GM21723 (cell line): Measurements from ENCODE around the gene TMEM150C.

ENCODE experiments used
- ATAC-seq: cut with Tn5 transposase; IDR thresholded peaks from one replicate; pipeline ENCODE4 v1.9.1; 2021; ENCODE audit warnings: mild to moderate bottlenecking, moderate library complexity; ENCODE audit not compliant: unreplicated experiment

The TMEM150C gene

DNA sequence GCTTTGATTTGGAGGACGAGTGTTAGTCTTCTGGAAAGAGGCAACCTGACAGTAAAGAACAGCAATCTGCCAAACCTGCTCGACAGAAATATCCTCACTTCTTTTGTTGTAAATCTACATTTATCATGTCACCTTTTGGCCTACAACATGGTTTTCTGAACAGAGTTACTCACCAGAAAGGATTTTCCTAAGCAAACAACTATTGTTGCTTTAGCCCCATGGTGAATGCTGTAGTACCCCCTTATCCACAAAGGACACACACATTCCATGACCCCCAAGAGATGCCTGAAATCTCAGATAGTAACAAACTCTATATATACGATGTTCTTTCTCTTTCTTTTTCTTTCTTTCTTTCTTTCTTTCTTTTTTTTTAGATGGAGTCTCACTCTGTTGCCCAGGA, 42.7 kb downstream of the TMEM150C start:
- ATAC-seq = no peak

DNA sequence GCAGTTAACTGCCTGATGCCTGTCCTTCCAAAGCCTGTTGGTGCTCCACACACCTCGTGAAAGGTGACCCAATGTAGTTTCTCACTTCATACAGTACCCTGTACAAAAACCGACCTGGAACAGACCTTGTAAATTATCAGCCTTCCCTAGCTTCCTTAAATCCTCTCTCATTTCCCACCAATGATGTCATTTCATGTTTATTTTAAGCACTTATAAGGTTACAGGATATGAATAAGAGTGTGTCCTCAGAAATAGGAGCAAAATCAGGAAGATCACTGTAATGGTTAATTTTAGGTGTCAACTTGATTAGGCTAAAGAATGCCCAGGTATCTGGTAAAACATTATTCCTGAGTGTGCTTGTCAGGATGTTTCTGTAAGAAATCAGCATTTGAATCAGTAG, 44.7 kb downstream of the TMEM150C start:
- no peak for ATAC-seq

DNA sequence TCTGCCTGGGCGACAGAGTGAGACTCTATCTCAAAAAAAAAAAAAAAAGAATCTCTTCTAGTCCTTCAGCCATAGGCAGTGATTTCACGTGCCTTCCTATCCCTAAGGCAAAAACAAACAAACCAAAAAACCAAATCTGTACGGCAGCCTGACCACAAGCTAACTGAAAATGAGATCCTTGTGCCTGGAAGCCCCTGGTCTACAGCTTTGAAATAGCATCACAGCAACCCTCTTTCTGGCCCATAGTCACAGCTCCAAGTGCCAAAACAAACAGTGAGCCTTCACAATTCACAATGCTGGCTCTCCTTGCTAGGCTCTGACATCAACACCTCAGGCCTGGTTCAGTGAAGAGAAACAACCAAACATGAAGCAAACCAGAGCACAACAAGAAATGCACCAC, 46.1 kb downstream of the TMEM150C start:
- no peak for ATAC-seq

DNA sequence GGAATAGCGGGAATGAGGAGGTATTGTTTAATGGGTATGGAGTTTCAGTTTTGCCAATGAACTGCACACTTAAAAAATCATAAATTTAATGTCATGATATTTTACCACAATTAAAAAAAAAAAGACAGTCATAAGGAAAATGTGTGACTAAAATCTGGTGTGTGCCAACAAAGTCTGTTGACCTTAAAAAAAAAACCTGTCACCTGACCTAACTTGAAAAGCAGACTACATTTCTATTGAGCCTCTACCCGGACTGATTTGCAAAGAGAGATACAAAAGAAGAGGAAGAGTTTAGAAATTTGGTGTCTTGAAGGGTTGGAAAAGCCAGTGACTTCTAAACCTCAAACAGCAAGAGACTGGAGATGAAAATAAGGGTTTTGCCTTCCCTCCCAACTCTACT, 48.4 kb downstream of the TMEM150C start:
- ATAC-seq = no peak

DNA sequence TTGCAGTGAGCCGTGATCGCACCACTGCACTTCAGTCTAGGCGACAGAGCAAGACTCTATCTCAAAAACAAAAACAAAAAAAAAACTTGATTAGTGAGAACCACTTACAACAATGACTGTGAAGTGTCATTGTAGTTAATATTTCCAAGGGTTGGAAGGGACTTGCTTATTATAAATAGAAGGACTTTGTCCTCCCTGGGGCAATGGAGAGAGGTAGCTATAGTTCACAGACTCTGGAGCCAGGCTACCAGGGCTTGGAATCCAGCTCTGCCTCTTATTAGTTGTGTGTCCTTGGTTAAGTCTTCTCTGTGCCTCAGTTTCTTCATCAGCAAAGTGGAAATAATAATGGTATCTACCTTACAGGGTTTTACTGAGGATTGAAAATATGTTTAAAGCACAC, 51.6 kb downstream of the TMEM150C start:
- no peak for ATAC-seq

DNA sequence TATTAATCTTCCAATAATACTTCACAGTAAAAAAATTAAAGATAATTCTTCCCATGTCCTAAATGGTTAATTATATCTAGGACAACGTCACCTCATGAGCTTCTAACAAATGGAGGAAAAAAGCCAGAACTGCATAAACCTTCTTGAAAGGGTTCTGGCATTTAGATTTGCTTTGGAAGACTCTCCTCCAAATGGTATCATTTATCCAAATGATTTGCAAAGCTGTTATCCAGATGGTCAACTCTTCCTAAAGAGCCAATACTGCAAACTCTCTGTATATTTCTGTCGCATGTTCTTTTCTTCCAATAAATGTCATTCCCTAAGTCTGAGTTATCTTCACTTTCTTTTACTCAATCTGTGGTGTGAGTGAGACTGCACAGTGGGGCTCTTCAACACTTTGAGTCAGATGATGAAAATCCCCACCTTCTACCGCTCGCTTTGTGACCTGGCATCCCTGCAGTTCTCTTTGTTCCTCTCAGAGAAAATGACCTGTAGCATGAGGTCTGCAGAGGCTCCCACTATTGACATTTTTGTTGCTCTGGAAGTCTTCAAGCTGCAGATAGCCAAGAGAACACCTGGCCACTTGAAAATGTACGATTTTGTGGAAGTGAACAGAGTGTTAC, 52.9 kb downstream of the TMEM150C start:
- ATAC-seq = no peak

DNA sequence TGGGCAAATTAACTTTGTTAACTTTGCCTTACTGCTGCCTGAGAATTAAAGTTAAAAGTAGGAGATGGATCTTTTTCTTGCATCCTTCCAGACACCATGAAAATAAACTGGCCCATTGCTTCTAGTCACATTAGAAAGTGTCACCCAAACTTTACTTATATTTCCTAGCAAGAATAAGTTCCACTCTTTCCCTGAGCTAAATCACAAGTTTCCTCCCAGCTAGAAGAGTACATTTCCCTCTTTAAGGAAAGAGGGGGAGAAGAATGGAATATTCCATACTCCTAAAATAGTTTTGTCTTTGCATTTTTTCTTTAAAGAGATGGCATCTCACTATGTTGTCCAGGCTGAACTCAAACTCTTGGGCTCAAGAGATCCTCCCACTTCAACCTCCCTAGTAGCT, 53.8 kb downstream of the TMEM150C start:
- ATAC-seq = no peak

DNA sequence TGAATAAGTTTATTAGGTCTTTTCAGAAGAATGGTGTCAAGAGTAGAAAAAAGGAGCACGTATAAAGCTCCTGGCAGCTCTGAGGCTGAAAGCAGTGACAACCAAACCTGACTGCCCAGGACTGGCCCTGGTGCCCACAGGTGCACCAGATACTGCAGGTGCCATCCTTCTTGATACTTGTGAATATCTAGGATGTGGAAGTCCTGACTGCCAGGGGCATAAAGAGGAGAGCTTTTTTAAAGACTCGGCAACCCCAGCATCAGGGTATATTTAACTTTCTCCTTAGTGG, 60.7 kb downstream of the TMEM150C start:
- no peak for ATAC-seq

DNA sequence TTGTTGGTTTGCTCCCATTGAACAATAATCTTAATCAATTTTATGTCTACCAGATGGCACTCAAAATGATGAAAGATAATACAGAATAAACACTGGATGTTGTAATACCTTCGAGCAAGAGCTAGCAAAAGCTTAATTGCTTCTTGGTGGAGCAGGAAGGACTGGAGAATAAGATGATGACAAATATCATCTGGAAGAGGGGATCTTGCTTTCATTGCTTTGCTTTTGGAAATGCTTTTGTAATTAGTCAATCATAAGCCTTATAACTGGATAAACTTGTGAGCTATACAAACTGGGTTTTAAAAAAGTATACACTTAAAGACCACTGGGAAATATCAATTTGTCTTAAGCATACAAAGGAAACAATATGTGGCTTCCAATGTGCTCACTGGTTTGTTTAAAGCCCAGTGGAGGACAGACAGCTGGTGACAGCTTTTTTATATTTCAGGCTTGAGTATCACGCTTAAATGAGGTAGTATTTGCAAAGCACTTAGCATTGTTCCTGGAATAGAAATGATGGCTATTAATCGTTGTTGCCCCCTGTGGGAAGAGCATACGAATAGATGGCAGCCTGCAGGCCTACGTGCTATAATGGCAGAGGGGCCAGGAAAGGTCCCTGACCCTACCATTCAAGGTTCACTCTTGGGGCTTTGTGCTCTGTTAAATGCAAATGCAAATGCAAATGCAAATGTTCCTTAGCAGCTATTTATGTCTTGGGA, 61.2 kb downstream of the TMEM150C start:
- no peak for ATAC-seq

DNA sequence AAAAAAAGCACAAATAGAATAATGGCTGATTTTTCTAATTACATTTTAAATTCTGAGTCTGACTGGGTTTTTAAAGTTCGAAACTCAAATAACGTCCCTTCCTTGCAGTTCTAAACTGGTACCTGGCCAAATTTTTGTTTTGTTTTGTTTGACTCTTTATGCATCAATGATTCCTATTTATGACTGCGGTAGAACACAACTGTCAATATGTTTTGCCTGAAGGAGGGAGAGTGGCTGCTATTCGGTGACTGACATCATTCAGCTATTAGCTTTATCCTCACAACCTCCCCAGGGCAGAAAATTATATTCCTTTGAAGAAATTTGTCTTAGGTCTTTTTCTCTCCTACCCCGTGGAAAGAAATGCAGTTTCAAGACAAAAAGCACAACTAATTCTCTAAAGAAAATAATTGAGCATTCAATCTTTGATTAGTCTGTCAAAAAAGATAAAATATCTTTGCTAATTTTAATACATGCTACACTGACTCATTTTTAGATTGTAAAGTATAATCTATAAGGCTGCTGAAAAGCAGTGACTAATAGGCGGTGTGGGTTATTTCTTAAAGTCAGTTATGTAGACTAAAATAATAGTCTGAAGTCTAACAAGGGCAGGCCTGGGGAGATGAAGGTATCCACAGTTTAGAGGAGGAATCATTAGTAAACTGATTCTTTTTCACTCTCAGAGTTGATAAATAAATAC, 61.9 kb downstream of the TMEM150C start:
- ATAC-seq = no peak

DNA sequence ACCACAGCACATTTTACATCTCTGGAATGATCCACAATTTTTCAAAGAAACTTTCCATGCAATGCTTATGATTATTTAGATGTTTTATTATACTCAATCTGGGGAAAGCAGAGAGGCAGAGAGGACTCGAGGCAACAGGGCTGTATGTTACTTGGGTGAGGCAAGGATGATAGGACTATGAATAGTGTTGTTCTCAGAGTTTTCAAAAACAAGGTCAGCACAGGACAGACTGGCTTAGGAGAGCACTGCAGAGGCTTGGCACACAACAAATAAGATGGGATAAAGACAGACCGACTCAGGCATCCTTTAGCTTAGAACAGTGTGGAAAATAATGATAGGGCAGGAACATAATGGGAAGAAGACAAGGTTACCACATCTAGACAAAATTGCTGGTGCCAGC, 65.4 kb downstream of the TMEM150C start:
- ATAC-seq = no peak

DNA sequence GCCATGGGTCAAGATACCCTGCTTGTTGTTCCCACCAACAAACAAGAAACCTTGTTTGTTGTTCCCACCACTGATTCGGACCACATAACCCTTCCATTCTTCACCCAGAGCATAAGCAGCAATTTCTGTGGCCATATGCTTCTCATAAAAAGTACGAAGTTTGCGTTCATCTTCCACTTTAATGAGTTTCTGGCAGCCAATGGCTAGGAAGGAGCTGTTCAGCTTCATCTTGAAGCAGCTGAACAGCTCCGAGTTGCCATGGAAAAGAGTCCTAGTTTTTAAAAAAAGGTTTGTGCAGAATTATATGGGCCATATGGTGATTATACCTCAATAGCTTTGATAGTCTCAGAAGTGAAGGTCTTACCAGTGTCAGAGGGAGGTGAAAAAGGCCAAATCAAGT, 66.1 kb downstream of the TMEM150C start:
- no peak for ATAC-seq

DNA sequence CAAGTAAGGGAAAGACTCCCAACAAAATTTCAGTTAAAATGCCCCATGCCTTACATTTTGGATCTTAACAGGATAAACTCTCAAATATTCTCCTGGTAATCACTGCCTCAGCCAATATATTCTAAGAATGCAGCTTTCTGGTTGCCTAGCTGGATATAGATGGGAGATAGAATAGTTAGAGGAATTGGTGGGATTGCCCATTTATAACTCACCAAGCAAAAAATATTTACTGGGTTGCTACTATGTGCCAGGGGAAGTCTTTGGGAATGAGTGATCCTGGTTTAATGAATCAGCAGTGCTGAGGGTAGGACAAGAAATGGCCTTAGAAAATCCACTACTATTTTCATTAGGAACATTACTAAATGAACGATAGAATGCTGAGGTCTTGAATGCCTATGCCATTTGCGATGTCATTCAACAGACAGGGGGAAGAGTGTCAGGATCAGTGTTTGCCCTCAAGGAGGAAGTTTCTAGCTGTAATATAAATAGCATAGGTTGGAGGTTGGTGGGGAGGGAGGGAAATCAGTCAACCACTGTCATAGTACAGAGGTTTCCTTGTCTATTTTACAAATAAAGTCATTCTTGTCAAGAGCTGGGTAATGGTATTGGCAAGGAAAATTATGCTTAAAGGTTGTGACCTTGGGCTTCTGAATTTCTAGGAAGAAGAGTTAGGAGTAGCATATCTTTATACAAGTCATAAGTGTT, 67.9 kb downstream of the TMEM150C start:
- no peak for ATAC-seq

DNA sequence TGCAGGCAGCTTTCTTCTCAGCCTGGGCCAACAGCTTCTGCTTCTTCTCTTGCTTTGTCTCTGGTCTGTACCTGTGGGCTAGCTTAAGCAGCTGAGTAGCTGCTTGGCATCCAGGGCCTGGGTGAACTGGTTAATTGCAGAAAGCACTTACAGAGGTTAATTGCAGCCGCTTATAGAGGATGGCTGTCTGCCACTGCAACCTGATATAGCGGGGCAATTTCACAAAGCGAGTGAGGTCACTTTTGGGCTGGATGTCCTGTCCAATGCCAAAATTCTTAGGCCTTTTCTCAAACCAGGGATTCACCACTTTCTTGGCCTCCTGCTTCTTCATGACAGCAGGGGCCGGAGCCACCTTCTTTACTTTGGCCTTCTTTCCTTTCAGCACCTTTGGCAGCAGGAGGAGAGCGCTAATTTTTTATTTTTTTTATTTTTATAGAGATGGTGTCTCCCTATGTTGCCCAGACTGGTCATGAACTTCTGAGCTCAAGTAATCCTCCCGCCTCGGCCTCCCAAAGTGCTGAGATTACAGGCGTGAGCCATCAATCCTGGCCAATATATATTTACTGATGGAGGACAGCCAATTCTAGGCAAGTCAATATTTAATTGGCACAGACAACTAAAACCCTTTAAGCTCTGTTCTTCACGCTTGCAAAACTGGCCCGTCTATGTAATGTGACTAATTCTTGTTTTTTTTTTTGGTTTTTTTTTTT, 70.4 kb downstream of the TMEM150C start:
- no peak for ATAC-seq

DNA sequence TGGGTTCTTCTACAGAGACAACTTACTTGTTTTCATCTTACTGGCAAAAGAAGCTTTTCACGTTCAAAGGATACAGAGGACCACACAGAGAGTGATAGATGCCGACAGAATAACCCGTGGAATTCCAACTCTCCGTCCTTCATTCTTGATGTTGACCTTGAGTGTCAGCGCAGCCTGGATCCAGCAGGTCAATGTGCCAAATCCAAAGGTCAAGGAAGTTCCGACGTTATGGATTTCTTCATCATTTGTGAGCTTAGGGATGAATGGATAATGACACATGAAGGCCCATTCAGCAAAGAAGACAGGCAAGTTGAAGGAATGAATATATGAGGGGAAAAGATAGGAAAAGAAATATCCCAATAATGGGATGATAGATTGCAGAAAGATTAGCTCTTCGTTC, 71.8 kb downstream of the TMEM150C start:
- ATAC-seq = no peak

DNA sequence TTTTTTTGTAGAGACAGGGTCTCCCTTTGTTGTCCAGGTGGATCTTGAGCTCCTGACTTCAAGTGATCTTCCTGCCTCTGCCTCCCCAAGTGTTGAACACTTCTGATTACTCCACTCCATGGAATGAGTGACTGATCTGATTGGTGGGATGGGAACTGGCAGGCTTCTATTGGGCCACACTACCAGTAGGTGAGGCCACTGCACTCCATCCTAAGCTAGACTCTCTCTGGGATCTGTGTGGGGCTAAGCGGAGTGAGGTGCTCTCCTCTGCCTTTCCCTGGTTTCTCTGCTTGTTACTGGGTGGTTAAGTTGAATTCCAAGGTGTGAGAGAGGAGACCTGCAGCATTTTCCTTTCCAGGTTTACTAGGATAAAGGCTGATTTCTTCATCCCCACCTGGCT, 72.7 kb downstream of the TMEM150C start:
- no peak for ATAC-seq

DNA sequence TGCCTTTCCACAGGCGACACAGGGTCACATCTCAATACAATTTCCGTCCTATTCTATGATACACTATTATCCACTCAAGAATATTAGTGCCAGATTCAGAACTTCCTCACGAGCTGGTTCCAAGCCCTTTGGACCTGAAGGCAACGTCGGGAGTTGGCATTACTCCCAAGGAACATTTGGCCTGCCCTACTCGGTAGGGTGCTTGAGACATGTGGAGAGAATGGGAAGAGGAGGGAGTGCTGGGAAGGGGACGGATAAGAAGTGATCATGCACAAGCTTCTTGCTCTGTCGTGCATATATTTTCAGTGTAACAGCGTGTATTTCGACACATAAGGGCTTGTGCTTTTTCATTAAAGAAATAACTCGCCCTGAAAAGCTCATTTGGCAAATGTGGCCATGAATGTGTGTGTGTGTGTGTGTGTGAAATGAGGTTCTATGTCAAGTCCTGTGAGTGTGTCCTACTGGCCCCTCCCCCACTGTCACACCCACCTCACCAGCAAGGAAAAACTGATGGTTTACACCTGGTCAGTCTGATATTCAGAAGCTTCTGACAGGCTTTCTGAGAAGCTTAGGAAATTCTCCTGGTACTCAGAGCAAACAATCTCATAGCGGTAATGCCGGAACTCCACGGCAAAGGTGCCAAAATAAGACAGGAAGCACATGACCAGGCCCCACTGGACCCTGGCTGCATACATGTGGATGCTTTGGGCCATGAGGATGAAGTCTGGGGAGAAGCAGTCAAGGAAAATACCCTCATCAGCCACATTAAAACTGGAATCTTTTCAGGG, 76.6 kb downstream of the TMEM150C start:
- no peak for ATAC-seq

DNA sequence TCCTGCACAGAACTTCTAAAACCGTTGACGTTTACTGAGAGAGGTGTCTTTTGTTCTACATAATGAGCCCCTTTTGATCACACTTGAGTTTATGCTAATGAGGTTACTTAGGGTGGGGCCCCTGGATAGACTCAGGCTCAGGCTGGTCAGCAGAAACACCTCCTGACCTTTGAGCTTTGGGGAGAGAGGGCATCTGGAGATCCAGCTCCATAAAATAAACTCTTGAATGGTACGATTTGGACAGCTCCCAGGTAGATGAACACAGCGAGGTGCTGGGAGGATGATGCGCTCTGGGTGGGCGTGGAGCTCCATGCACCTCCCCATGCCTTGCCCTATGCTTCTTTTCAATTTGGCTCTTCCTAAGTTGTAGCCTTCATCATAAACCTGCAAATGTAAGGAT, 79.4 kb downstream of the TMEM150C start:
- no peak for ATAC-seq

DNA sequence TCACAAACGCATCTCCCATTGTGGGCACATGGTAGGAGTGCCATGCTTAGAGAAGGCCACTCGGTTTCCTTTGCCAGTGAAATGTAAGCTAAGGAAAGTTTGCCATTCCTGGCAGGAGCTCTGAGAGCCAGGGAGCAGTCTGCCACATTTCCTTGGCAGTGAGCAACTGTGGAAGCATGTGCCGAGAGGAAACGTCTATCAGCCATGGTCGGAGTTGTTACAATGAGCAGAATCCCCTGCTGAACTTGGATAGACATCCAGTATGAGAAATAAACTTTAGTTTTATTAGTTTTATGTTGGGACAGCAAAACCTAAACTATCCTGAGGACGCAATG, 80.3 kb downstream of the TMEM150C start:
- no peak for ATAC-seq

DNA sequence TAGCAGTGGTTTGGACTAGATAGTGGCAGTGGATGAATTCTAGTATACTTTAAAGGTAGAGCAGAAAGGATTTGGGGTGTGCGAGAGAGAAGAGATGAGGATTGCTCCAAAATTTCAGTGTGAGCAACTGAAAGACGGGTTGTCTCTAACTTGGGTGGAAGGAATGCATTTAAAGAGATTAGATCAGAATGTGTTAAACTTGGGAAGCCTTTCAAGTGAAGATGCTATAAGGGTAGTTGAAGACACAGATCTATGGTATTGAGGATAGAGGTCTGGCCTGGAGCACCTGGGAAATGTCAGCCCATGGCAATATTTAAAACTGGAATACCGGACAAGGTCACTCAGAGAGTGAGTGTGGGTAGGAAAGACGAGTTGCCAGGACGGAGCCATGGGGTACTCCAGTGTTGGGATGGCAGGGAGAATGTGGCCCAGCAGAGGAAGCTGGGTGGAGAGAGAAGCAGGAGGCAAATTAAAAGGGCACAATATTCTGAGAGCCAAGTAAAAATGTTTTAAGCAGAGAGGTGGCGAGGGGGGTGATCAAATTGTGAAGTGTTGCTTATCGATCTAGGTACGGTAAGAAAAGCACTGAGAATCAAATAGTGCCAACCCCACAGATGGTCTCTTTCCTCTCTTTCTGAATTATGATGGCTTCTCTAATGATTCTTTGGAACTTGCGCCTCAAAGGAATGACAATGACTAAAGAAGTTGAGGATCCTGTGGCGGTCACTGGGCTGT, 80.8 kb downstream of the TMEM150C start:
- ATAC-seq = no peak
